ENCODE results near the gene XPNPEP1.

GRCh38 chr10:109958059-109958458 lies 34.7 kb upstream of the XPNPEP1 start:
- TF ChIP-seq CTCF (IDR thresholded peaks at IDR 0.05; ENCODE audit: low read length) (no peak), EZH2 (IDR thresholded peaks at IDR 0.05; ENCODE audit: borderline replicate concordance, low read length) (no peak)

All from OCI-LY1 (cell line).